ENCODE data around the gene CTDP1. TPM values are rescaled to one million over a fixed set of nuclear protein-coding genes. Genes with fewer than 3 reads are reported as not detected.

Gene CTDP1
- total RNA-seq, 1 experiment from 2014 or later, result 24.9 TPM

DNA sequence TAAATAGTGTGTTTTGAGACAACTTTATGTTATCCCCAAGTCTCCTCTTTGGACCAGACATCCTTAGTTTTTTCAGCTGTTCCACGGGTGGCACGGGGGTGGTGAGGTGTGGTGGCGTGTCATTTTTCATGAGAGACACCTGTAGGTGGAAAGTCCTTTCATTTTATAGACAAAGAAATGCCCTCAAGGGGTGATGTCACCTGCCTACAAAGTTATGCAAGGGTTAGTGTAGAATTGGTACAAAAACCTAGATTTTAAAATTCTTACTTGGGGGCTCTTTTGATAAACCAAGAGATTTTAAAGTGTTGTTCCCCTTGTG, 15.3 kb downstream of the CTDP1 start:
- TF ChIP-seq EGR1 (IDR thresholded peaks at IDR 0.05; ENCODE audit: low read depth), result no peak
- TF ChIP-seq, protein P1, sequence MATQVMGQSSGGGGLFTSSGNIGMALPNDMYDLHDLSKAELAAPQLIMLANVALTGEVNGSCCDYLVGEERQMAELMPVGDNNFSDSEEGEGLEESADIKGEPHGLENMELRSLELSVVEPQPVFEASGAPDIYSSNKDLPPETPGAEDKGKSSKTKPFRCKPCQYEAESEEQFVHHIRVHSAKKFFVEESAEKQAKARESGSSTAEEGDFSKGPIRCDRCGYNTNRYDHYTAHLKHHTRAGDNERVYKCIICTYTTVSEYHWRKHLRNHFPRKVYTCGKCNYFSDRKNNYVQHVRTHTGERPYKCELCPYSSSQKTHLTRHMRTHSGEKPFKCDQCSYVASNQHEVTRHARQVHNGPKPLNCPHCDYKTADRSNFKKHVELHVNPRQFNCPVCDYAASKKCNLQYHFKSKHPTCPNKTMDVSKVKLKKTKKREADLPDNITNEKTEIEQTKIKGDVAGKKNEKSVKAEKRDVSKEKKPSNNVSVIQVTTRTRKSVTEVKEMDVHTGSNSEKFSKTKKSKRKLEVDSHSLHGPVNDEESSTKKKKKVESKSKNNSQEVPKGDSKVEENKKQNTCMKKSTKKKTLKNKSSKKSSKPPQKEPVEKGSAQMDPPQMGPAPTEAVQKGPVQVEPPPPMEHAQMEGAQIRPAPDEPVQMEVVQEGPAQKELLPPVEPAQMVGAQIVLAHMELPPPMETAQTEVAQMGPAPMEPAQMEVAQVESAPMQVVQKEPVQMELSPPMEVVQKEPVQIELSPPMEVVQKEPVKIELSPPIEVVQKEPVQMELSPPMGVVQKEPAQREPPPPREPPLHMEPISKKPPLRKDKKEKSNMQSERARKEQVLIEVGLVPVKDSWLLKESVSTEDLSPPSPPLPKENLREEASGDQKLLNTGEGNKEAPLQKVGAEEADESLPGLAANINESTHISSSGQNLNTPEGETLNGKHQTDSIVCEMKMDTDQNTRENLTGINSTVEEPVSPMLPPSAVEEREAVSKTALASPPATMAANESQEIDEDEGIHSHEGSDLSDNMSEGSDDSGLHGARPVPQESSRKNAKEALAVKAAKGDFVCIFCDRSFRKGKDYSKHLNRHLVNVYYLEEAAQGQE (IDR thresholded peaks at IDR 0.05; ENCODE audit: low read depth), result no peak
- TF ChIP-seq FOSL1 (IDR thresholded peaks at IDR 0.05; ENCODE audit: low read depth), result no peak
- TF ChIP-seq POLR2A (IDR thresholded peaks at IDR 0.05; ENCODE audit: borderline replicate concordance, extremely low read depth, insufficient read depth, insufficient read length), result no peak
- TF ChIP-seq ZNF274 (IDR thresholded peaks at IDR 0.05; ENCODE audit: low read depth, low read length), result no peak
- no peak for TF ChIP-seq CEBPB (IDR thresholded peaks at IDR 0.05; ENCODE audit: low read depth)
- no peak for TF ChIP-seq POLR2AphosphoS5 (IDR thresholded peaks at IDR 0.05; ENCODE audit: low read depth, low read length)
- H3K79me2 ChIP-seq (ENCODE audit: insufficient read depth, low read length), result peaks cover 43% of the 10 kb centered on the region

DNA sequence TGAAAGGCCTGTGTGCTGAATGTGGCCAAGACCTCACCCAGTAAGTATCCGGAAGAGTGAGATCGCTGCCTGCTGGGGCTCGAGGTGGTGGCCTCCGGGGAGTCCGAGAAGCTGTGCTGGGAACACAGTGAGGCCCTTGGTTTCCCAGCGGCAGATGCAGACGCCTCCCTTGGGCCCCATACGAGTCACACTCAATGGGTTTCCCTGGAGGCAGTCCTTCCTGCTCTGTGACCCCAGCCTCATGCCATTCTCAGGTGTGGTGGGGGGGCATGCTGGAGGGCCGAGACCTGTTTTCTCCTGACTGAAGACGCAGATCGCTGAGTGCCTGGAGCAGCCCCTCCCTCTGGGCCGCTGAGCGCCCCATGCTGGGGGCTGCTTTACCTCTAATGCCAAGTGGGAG, 15.7 kb downstream of the CTDP1 start:
- Histone ChIP-seq H2AFZ (ENCODE audit: low read depth, low read length, poor library complexity, severe bottlenecking) (no peak overlapping the region), H3K9me2 (ENCODE audit: insufficient read depth) (no peaks in the 10 kb centered on the region), H3K27ac (ENCODE audit: low read depth, low read length) (no peak overlapping the region), H3K36me3 (ENCODE audit: control insufficient read depth in 1 of 2, insufficient read depth in 2 of 2, low read length in 2 of 2) (peaks cover 14 to 15% of the 10 kb centered on the region in 2 experiments; a peak in 3 of 4 replicates), H3K9ac (ENCODE audit: low read length) (no peak overlapping the region), H4K20me1 (ENCODE audit: insufficient read depth) (no peaks in the 10 kb centered on the region), H3K4me3 (replicated peaks in 1 of 2; ENCODE audit: low read depth in 1 of 2, low read length in 2 of 2) (no peak overlapping the region), H3K79me2 (ENCODE audit: insufficient read depth, low read length) (peaks cover 39% of the 10 kb centered on the region), H3K4me2 (ENCODE audit: low read length) (no peak overlapping the region), H3K4me1 (ENCODE audit: control insufficient read depth in 1 of 2, insufficient read depth in 2 of 2, low read length in 2 of 2) (no peaks in the 10 kb centered on the region), H3K27me3 (ENCODE audit: insufficient read depth, low read length) (no peaks in the 10 kb centered on the region), H3K9me3 (ENCODE audit: control insufficient read depth in 1 of 2, insufficient read depth in 1 of 2, low read depth in 1 of 2, low read length in 2 of 2) (no peaks in the 10 kb centered on the region)
- ChIA-PET CTCF (no interaction called here), POLR2A (no interaction called here), RAD21 (ENCODE audit: low non-redundant PET in 1 of 2, low total read pairs in 2 of 2, uncharacterized antibody in 2 of 2, unreplicated experiment in 2 of 2) (no interaction called here)
- TF ChIP-seq, protein P2, sequence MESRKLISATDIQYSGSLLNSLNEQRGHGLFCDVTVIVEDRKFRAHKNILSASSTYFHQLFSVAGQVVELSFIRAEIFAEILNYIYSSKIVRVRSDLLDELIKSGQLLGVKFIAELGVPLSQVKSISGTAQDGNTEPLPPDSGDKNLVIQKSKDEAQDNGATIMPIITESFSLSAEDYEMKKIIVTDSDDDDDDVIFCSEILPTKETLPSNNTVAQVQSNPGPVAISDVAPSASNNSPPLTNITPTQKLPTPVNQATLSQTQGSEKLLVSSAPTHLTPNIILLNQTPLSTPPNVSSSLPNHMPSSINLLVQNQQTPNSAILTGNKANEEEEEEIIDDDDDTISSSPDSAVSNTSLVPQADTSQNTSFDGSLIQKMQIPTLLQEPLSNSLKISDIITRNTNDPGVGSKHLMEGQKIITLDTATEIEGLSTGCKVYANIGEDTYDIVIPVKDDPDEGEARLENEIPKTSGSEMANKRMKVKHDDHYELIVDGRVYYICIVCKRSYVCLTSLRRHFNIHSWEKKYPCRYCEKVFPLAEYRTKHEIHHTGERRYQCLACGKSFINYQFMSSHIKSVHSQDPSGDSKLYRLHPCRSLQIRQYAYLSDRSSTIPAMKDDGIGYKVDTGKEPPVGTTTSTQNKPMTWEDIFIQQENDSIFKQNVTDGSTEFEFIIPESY (IDR thresholded peaks at IDR 0.05; ENCODE audit: extremely low read depth, insufficient replicate concordance, low read length), result no peak
- TF ChIP-seq RAD21 (IDR thresholded peaks at IDR 0.05; ENCODE audit: low read depth) (no peak), YY1 (IDR thresholded peaks at IDR 0.05; ENCODE audit: extremely low read depth, insufficient replicate concordance, low read depth, low read length) (no peak), EZH2phosphoT487 (IDR thresholded peaks at IDR 0.05; ENCODE audit: borderline replicate concordance) (no peak), JUND (IDR thresholded peaks at IDR 0.05) (no peak), POLR2AphosphoS5 (IDR thresholded peaks at IDR 0.05; ENCODE audit: low read depth, low read length) (no peak), SIN3A (IDR thresholded peaks at IDR 0.05; ENCODE audit: low read depth) (no peak)
- TF ChIP-seq, protein P3, sequence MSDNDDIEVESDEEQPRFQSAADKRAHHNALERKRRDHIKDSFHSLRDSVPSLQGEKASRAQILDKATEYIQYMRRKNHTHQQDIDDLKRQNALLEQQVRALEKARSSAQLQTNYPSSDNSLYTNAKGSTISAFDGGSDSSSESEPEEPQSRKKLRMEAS (IDR thresholded peaks at IDR 0.05), result no peak
- TF ChIP-seq, protein P4, sequence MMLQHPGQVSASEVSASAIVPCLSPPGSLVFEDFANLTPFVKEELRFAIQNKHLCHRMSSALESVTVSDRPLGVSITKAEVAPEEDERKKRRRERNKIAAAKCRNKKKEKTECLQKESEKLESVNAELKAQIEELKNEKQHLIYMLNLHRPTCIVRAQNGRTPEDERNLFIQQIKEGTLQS (IDR thresholded peaks at IDR 0.05), result no peak
- ATAC-seq (no peak), DNase-seq (ENCODE audit: low read depth, low spot score) (no peak)
- no TSS peak for BruUV-seq (replicated peaks)
- intact Hi-C loops (cut with micrococcal nuclease), result no loop called here

More for the DNA sequence above, 15.3 kb downstream of the CTDP1 start:
- RAD21 ChIA-PET (ENCODE audit: low non-redundant PET in 1 of 2, low total read pairs in 2 of 2, uncharacterized antibody in 2 of 2, unreplicated experiment in 2 of 2), result no interaction called here
- Histone ChIP-seq H3K4me3 (replicated peaks in 1 of 2; ENCODE audit: low read depth in 1 of 2, low read length in 2 of 2) (no peak overlapping the region), H3K9me2 (ENCODE audit: insufficient read depth) (no peaks in the 10 kb centered on the region), H3K9me3 (ENCODE audit: control insufficient read depth in 1 of 2, insufficient read depth in 1 of 2, low read depth in 1 of 2, low read length in 2 of 2) (no peaks in the 10 kb centered on the region), H3K4me2 (ENCODE audit: low read length) (no peak overlapping the region), H3K9ac (ENCODE audit: low read length) (no peak overlapping the region), H3K27ac (ENCODE audit: low read depth, low read length) (no peak overlapping the region), H2AFZ (ENCODE audit: low read depth, low read length, poor library complexity, severe bottlenecking) (no peak overlapping the region), H4K20me1 (ENCODE audit: insufficient read depth) (no peaks in the 10 kb centered on the region), H3K27me3 (ENCODE audit: insufficient read depth, low read length) (no peaks in the 10 kb centered on the region), H3K4me1 (ENCODE audit: control insufficient read depth in 1 of 2, insufficient read depth in 2 of 2, low read length in 2 of 2) (no peaks in the 10 kb centered on the region), H3K36me3 (ENCODE audit: control insufficient read depth in 1 of 2, insufficient read depth in 2 of 2, low read length in 2 of 2) (peaks cover 12% of the 10 kb centered on the region in 2 experiments; a peak in 3 of 4 replicates)
- POLR2A ChIA-PET, result no interaction called here
- intact Hi-C loops (cut with micrococcal nuclease), result no loop called here
- ATAC-seq, result no peak
- BruUV-seq (replicated peaks), result no TSS peak
- CTCF ChIA-PET, result no interaction called here
- DNase-seq (ENCODE audit: low read depth, low spot score), result no peak
